Suprapubic skin (tissue), 3 donors: ENCODE data around the gene LRRC61.

Source experiments
- EP300 ChIP-seq: sonication (generic); formaldehyde crosslinking; IDR thresholded peaks from one replicate; pipeline ENCODE4 v1.6.1; 2017; ENCODE audit warnings: antibody characterized with exemption
- TF ChIP-seq, protein P1 (sequence below), 2 donors: fragments of 200-600 bp in 1 of 2; fragments of 450-650 bp in 1 of 2; sonication (generic) in 1 of 2; IDR thresholded peaks; one replicate each; pipeline ENCODE4 v1.5.1; 2016 to 2019; ENCODE audit warnings: antibody characterized with exemption in 2 of 2, mild to moderate bottlenecking in 1 of 2, moderate library complexity in 1 of 2

- TF ChIP-seq EP300 = no peak
- TF ChIP-seq, protein P1, sequence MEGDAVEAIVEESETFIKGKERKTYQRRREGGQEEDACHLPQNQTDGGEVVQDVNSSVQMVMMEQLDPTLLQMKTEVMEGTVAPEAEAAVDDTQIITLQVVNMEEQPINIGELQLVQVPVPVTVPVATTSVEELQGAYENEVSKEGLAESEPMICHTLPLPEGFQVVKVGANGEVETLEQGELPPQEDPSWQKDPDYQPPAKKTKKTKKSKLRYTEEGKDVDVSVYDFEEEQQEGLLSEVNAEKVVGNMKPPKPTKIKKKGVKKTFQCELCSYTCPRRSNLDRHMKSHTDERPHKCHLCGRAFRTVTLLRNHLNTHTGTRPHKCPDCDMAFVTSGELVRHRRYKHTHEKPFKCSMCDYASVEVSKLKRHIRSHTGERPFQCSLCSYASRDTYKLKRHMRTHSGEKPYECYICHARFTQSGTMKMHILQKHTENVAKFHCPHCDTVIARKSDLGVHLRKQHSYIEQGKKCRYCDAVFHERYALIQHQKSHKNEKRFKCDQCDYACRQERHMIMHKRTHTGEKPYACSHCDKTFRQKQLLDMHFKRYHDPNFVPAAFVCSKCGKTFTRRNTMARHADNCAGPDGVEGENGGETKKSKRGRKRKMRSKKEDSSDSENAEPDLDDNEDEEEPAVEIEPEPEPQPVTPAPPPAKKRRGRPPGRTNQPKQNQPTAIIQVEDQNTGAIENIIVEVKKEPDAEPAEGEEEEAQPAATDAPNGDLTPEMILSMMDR (IDR thresholded peaks at IDR 0.05) = no peak
These were observed 52.7 kb downstream of the LRRC61 start for GRCh38 chr7:150375662-150376521.
